IMR-90 (cell line): ENCODE data around the gene PPP1R12B.
"Not testable (repeated sequence)": the region's sequence is repeated elsewhere in the genome, so short reads cannot be mapped to it uniquely, and the experiment has no call there.

ENCODE experiments used
- CTCF ChIP-seq: conservative IDR thresholded peaks from 2 replicates; pipeline ENCODE4 v1.5.1; 2012; ENCODE audit warnings: mild to moderate bottlenecking, low read depth, low read length, improper control_type of control experiment
- MXI1 ChIP-seq: IDR thresholded peaks from 2 replicates; pipeline ENCODE4 v1.6.1; 2012; ENCODE audit warnings: low read depth, mild to moderate bottlenecking, low read length, moderate library complexity, borderline replicate concordance

GRCh38 chr1:202422709-202423108, 74.2 kb downstream of the PPP1R12B start:
- TF ChIP-seq CTCF, MXI1: not testable (repeated sequence)
